ENCODE measurements around the gene FER1L5. TPM values are rescaled to one million over a fixed set of nuclear protein-coding genes. Genes with fewer than 3 reads are reported as not detected.

The FER1L5 gene
- total and polyA plus RNA-seq, 2 donors (not counting 3 experiments of a cell fraction or from before 2014, with no cell fraction given): not detected

DNA sequence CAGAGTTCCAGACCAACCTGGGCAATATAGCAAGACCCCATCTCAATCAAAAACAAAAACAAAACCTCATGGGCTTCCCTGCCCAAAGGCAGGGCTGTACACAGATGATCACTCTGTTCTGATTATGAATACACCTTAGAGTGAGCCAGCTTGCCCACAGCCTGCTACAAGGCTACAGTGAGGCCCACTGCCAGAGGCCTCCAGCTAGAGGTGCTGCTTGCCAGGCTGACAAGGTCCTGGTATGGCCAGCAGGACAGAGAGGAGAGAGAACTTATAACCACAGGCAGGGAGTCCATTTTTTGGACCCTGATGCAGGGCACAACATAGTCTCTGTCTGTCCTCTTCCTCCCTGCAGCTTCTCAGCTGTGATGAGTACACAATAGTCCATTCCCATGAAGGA is 46.0 kb upstream of the FER1L5 start:
- DNase-seq (ENCODE audit: low read depth, low spot score): no peak
- H3K9me3 ChIP-seq (replicated peaks; ENCODE audit: control insufficient read depth, insufficient read depth, low read length): no peaks in the 10 kb centered on the region

GRCh38 chr2:96599941-96600340 is 42.6 kb upstream of the FER1L5 start:
- no peak overlapping the region for H3K27ac ChIP-seq (ENCODE audit: insufficient read depth, low read depth, low read length)
- ChIA-PET CTCF (no interaction called here), POLR2A (no interaction called here)
- H3K9me3 ChIP-seq (replicated peaks; ENCODE audit: control insufficient read depth, insufficient read depth, low read length): no peaks in the 10 kb centered on the region
- H3K36me3 ChIP-seq (ENCODE audit: control insufficient read depth in 2 of 2, extremely low read depth in 1 of 2, insufficient read depth in 2 of 2, low read length in 2 of 2): peaks cover 33 to 44% of the 10 kb centered on the region in 2 experiments
- intact Hi-C loops (cut with micrococcal nuclease): no loop called here
- H3K4me3 ChIP-seq (replicated peaks in 1 of 3; ENCODE audit: insufficient read depth in 1 of 3, low read depth in 1 of 3, low read length in 3 of 3): no peak overlapping the region
- no peaks in the 10 kb centered on the region for H3K4me1 ChIP-seq (ENCODE audit: control insufficient read depth, extremely low read depth, insufficient read depth, low read length)
- H2AFZ ChIP-seq (ENCODE audit: low read depth, low read length): no peak overlapping the region
- dilution Hi-C loops (cut with MboI; ENCODE audit: extremely low pct_ligation_motif_present, low sequenced_read_pairs): no loop called here
- no peaks in the 10 kb centered on the region for H3K9me1 ChIP-seq (replicated peaks; ENCODE audit: control insufficient read depth, extremely low read depth, insufficient read depth, low read length)
- no peaks in the 10 kb centered on the region for H4K20me1 ChIP-seq (replicated peaks; ENCODE audit: control insufficient read depth, extremely low read depth, insufficient read depth, low read length)
- no peak overlapping the region for H3K9ac ChIP-seq (replicated peaks; ENCODE audit: extremely low read depth, insufficient read depth, low read length)
- DNase-seq (ENCODE audit: low read depth, low spot score): no peak
- no peaks in the 10 kb centered on the region for H3K79me2 ChIP-seq (ENCODE audit: control insufficient read depth, insufficient read depth, low read length)
- no peak overlapping the region for H3K4me2 ChIP-seq (ENCODE audit: insufficient read depth, low read length)
- TF ChIP-seq EZH2 (IDR thresholded peaks at IDR 0.05; ENCODE audit: borderline replicate concordance, low read depth, low read length, severe bottlenecking) (no peak), MYC (IDR thresholded peaks at IDR 0.05; ENCODE audit: low read depth, low read length) (no peak), GATA2 (IDR thresholded peaks at IDR 0.05; ENCODE audit: insufficient read depth, insufficient read length, low read depth, low read length) (no peak), FOS (IDR thresholded peaks at IDR 0.05; ENCODE audit: borderline replicate concordance, insufficient read depth, low read length) (no peak), MAX (IDR thresholded peaks at IDR 0.05; ENCODE audit: insufficient read depth, insufficient read length) (no peak), POLR2A (IDR thresholded peaks at IDR 0.05; ENCODE audit: low read depth, low read length) (no peak), JUN (IDR thresholded peaks at IDR 0.05; ENCODE audit: borderline replicate concordance, insufficient read depth, insufficient read length, low read depth) (no peak), POLR2AphosphoS5 (IDR thresholded peaks at IDR 0.05; ENCODE audit: insufficient read depth, low read depth, low read length) (no peak)
- TF ChIP-seq, protein P1, sequence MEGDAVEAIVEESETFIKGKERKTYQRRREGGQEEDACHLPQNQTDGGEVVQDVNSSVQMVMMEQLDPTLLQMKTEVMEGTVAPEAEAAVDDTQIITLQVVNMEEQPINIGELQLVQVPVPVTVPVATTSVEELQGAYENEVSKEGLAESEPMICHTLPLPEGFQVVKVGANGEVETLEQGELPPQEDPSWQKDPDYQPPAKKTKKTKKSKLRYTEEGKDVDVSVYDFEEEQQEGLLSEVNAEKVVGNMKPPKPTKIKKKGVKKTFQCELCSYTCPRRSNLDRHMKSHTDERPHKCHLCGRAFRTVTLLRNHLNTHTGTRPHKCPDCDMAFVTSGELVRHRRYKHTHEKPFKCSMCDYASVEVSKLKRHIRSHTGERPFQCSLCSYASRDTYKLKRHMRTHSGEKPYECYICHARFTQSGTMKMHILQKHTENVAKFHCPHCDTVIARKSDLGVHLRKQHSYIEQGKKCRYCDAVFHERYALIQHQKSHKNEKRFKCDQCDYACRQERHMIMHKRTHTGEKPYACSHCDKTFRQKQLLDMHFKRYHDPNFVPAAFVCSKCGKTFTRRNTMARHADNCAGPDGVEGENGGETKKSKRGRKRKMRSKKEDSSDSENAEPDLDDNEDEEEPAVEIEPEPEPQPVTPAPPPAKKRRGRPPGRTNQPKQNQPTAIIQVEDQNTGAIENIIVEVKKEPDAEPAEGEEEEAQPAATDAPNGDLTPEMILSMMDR (IDR thresholded peaks at IDR 0.05; ENCODE audit: extremely low read depth in 1 of 2, insufficient read depth in 1 of 2, low read depth in 1 of 2, low read length in 2 of 2): no peak
- no peak for FAIRE-seq
- no TSS peak for BruUV-seq (replicated peaks)
- no peaks in the 10 kb centered on the region for H3K27me3 ChIP-seq (ENCODE audit: control insufficient read depth in 2 of 2, insufficient read depth in 2 of 2, low read length in 2 of 2)

More for the DNA sequence above, 46.0 kb upstream of the FER1L5 start:
- H3K4me2 ChIP-seq (ENCODE audit: insufficient read depth, low read length): no peak overlapping the region
- H3K27ac ChIP-seq (ENCODE audit: insufficient read depth, low read depth, low read length): no peak overlapping the region
- no peak for FAIRE-seq
- peaks cover 36 to 39% of the 10 kb centered on the region in 2 experiments for H3K36me3 ChIP-seq (ENCODE audit: control insufficient read depth in 2 of 2, extremely low read depth in 1 of 2, insufficient read depth in 2 of 2, low read length in 2 of 2)
- no peak overlapping the region for H2AFZ ChIP-seq (ENCODE audit: low read depth, low read length)
- no TSS peak for BruUV-seq (replicated peaks)
- H4K20me1 ChIP-seq (replicated peaks; ENCODE audit: control insufficient read depth, extremely low read depth, insufficient read depth, low read length): no peaks in the 10 kb centered on the region
- intact Hi-C loops (cut with micrococcal nuclease): no loop called here
- no peaks in the 10 kb centered on the region for H3K79me2 ChIP-seq (ENCODE audit: control insufficient read depth, insufficient read depth, low read length)
- no peaks in the 10 kb centered on the region for H3K9me1 ChIP-seq (replicated peaks; ENCODE audit: control insufficient read depth, extremely low read depth, insufficient read depth, low read length)
- TF ChIP-seq, protein P1 (IDR thresholded peaks at IDR 0.05; ENCODE audit: extremely low read depth in 1 of 2, insufficient read depth in 1 of 2, low read depth in 1 of 2, low read length in 2 of 2): no peak
- TF ChIP-seq GATA2 (IDR thresholded peaks at IDR 0.05; ENCODE audit: insufficient read depth, insufficient read length, low read depth, low read length): no peak
- no peak for TF ChIP-seq MYC (IDR thresholded peaks at IDR 0.05; ENCODE audit: low read depth, low read length)
- no peak for TF ChIP-seq POLR2A (IDR thresholded peaks at IDR 0.05; ENCODE audit: low read depth, low read length)
- TF ChIP-seq EZH2 (IDR thresholded peaks at IDR 0.05; ENCODE audit: borderline replicate concordance, low read depth, low read length, severe bottlenecking): no peak
- TF ChIP-seq JUN (IDR thresholded peaks at IDR 0.05; ENCODE audit: borderline replicate concordance, insufficient read depth, insufficient read length, low read depth): no peak
- TF ChIP-seq FOS (IDR thresholded peaks at IDR 0.05; ENCODE audit: borderline replicate concordance, insufficient read depth, low read length): no peak
- no peaks in the 10 kb centered on the region for H3K4me1 ChIP-seq (ENCODE audit: control insufficient read depth, extremely low read depth, insufficient read depth, low read length)
- no peaks in the 10 kb centered on the region for H3K27me3 ChIP-seq (ENCODE audit: control insufficient read depth in 2 of 2, insufficient read depth in 2 of 2, low read length in 2 of 2)
- no peak overlapping the region for H3K4me3 ChIP-seq (replicated peaks in 1 of 3; ENCODE audit: insufficient read depth in 1 of 3, low read depth in 1 of 3, low read length in 3 of 3)
- dilution Hi-C loops (cut with MboI; ENCODE audit: extremely low pct_ligation_motif_present, low sequenced_read_pairs): no loop called here
- CTCF ChIA-PET: interaction anchor here (3.0 kb wide), 1 partner anchor 42 kb away, joined by 11 read pairs; no protein-coding TSS in a partner anchor
- H3K9ac ChIP-seq (replicated peaks; ENCODE audit: extremely low read depth, insufficient read depth, low read length): no peak overlapping the region
- POLR2A ChIA-PET: no interaction called here

All from endothelial cell of umbilical vein (primary cell).